ENCODE data around the gene NUDT22.
"Not testable (repeated sequence)": the region's sequence is repeated elsewhere in the genome, so short reads cannot be mapped to it uniquely, and the experiment has no call there.

The NUDT22 gene

GRCh38 chr11:64241491-64242374 lies 15.7 kb downstream of the NUDT22 start:
- DNase-seq (ENCODE audit: low spot score): no peak

DNA sequence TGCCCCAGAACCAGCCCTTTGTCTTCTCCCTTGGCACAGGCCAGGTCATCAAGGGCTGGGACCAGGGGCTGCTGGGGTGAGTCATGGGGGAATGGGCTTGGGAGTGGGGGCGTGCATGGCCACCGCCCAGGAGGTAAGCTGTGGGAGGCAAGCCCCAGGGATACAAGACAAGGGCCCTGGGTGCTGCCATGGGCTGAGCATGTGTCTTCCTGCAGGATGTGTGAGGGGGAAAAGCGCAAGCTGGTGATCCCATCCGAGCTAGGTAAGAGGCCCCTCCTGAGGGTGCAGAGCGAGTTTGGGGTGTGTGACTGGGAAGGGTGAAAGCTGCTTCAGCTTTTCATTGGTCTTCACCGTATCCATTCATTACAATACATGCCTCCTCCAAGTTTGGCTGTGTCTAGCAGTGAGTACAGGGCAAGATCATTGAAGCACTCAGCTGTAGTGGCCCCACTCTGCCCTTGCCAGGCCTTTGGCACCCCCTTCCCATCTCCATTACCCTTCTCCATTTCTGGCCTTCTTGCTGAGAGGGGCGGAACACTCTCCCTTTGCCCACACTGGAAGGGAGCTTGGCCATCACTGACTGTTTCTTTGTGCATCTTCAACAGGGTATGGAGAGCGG lies 17.3 kb downstream of the NUDT22 start:
- no peak for DNase-seq (ENCODE audit: low spot score)

GRCh38 chr11:64244107-64244506 lies 18.0 kb downstream of the NUDT22 start:
- DNase-seq (ENCODE audit: low spot score): no peak

- no peak for DNase-seq (ENCODE audit: low spot score)
Observed at GRCh38 chr11:64244966-64245365, 18.9 kb downstream of the NUDT22 start.

DNA sequence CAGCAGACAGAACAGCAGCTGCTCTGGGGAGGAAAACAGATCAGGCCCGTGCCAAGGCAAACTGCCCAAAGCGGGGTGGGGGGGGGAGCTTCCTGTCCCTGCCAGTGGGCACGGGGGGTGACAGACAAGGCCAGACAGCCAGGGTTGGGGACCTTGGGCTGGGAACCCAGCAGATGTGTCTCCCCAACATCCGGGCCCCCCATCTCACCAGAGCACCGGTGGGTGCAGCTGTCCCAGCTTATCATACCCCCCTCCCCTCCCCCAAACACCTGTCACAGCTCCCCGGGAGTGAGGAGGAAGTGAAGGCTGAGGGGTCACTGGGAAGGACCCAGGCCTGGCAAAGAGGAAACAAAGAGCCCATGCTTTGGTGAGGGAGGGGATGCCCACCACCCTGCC lies 19.3 kb downstream of the NUDT22 start:
- no peak for DNase-seq (ENCODE audit: low spot score)

GRCh38 chr11:64245797-64246620 lies 19.9 kb downstream of the NUDT22 start:
- DNase-seq (ENCODE audit: low spot score): no peak

- DNase-seq (ENCODE audit: low spot score): not testable (repeated sequence)
Observed at GRCh38 chr11:64246621-64246870, 20.5 kb downstream of the NUDT22 start.

DNA sequence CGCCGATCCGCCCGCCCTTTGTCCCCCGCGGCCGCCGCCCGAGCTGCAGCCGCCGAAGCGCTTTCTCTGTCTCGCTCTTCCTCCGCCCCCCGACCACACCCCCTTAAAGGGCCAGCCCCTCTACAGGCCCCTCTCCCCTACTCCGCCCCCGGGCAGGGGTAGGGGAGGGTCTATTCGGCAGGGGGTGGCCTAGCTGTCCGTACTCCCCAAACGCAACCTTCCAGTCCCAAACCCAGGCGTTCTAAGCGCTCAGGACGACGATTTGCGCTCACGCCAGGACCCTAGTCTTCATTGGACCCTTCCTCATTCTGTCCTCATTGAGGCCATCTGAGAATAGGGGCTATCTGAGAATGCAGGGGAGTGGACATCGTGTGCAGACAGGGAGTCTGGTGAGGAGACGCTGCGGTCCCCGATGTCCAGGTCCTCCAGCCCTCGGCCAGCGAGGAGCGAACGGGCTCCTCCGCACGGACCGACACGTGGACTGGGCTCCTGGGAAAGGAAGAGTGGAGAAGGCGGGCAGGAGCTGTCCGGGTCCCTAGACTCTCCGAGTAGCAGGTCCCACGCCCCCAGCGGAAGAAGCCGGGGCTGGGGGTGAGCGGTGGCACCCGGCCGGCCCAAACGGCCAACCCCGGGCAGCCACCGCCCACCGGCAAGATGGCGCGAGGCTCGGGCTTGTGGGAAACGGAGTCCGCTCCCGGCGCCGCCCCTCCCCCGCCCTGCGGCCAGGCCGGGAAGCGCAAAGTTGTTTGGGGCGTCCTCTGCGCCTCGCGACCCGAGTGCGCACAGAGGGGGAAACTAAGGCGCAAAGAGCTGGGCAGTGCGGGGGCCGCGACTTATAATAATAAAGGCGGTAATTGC lies 21.0 kb downstream of the NUDT22 start, which contains the start of gene PPP1R14B:
TSS of gene PPP1R14B (minus strand) at position 73 of the 858 bp plus-strand sequence. CDS start 270 bp downstream, outside the sequence.
- peak; percentile 88 for DNase-seq (ENCODE audit: low spot score)

DNA sequence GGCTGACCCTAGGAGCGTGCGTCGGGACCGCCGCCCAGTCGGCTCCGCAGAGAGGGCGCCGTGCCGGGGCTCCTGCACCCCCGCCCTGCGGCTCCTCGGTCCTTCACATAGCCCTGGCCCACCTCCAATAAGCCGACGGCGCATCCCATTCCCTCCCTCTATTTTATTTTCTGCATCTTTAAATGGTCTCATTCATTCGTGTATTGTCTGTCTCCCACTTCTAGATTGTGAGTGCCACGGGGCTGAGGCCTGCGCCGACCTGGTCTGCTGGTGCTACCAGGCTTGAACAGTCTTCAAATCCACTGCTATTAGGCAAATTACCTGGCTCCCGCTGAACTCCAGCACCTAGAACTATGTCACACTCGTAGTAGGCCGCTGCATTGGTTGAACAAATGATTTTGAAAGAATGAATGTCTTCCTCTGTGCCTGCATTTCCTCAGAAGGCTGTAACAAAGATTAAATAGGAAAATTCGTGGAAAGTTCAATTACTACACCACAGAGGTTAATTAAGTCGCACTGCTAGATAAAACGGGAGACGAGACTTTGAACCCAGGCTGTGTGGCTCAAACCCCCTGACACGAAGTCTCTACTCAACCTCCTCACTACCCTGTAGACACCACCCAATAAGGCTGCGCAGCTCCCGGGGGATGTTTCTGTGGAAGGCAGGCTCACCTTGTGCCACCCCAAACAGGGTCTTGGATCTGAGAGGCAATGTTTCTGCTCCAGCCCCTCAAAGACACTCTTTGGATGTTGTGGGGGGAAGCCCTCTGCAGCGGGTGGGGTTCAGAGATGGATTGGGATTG lies 21.9 kb downstream of the NUDT22 start:
- no peak for DNase-seq (ENCODE audit: low spot score)

DNA sequence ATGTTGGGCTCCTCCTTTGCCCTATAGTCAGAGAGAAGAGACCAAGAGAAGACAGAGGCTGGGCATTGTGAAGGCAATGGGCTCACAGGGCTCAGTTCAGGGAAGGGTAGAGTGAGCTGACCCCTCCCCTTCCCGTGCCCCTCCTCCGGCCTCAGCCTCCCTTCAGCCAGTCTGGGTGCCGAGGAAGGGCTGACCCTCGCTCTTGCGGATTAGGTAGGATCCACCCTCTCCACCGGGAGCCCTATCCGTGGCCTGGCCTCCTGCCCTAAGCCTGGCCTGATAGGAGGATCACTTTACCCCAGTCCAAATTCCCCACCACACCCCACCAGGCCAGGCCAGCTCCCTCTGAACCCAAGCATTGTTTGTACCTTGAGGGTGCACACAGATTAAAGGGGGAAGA lies 22.5 kb downstream of the NUDT22 start:
- DNase-seq (ENCODE audit: low spot score): no peak

GRCh38 chr11:64249038-64249437 lies 23.0 kb downstream of the NUDT22 start:
- DNase-seq (ENCODE audit: low spot score): no peak

- no peak for DNase-seq (ENCODE audit: low spot score)
Observed at GRCh38 chr11:64249563-64250414, 23.7 kb downstream of the NUDT22 start.

GRCh38 chr11:64250415-64251015 lies 24.4 kb downstream of the NUDT22 start:
- DNase-seq (ENCODE audit: low spot score): no peak

GRCh38 chr11:64251016-64251752 lies 25.1 kb downstream of the NUDT22 start, which contains the start of gene PLCB3:
Gene PLCB3, plus strand, starts transcription at chr11:64251530. Its CDS starts 120 bp downstream, at chr11:64251650.
- peak; percentile 38 for DNase-seq (ENCODE audit: low spot score)

DNA sequence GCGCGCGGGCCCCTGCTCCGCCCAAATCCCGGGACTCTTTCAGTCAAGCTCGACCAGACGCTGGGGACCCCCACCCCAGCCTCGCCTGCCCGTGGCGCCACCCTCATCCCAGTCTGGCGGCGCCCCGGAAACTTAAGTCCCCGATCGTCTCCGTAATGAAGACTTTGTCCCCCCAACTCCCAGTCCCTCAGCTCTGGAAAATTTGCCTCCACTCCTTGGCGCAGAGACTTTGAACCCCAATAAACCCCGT lies 25.6 kb downstream of the NUDT22 start:
- DNase-seq (ENCODE audit: low spot score): no peak

GRCh38 chr11:64252003-64252872 lies 26.2 kb downstream of the NUDT22 start:
- peak; percentile 34 for DNase-seq (ENCODE audit: low spot score)

DNA sequence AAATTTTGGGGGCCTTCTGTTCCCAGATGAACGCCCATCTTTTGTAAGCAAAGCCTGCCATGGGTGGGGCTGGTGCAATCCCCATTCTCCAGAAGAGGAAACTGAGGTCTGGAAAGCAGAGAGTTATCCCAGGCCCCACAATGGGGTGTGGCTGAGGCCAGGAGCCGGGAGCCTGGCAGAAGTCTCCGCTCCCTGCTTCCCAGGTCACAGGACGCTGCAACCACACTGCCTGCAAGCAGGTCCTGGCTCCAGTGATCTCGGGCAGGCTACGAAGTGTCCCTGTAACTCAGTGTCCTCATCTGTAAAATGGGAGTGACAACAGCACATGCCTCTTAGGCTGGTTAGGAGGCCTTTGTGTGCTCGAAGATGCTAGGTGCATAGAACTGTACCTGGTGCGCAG lies 27.0 kb downstream of the NUDT22 start:
- DNase-seq (ENCODE audit: low spot score): no peak

DNA sequence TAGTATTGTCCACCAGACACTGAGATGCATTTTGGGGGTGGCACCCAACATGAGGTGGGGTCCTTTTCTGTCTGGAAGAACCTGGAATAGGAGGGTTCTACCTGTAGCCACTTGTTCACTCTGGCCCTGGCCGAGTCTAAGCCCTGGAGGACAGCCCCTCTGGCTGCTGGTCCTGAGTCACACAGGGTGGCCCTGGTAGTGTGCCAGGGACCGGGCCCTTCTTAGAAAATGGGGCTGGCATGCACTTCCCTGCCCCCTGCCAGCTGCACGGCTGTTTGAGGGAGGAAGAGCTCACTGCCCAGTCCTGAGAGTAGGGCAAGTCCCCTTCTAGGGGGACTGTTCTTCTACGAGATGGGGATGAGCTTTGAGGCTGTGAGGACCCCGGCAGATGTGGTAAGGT lies 27.4 kb downstream of the NUDT22 start:
- peak; percentile 64 for DNase-seq (ENCODE audit: low spot score)

Measured in Ammon's horn (tissue), 1 donor.